Neural progenitor cell (in vitro differentiated cells): ENCODE measurements around the gene DNAJC3. TPM values are rescaled to one million over a fixed set of nuclear protein-coding genes. Genes with fewer than 3 reads are reported as not detected.
A peak's percentile ranks its signal among the peaks of the same experiment; 100 is the strongest.

Source experiments
- DNase-seq: peaks from one replicate; pipeline ENCODE4 v3.0.0-alpha.2; 2016; ENCODE audit warnings: low spot score
- H2AFZ ChIP-seq: fragments of 200-600 bp; sonication (generic); replicated peaks from 2 replicates; pipeline ENCODE4 v1.6.1; 2016; ENCODE audit warnings: antibody characterized with exemption
- H3F3A ChIP-seq: fragments of 200-600 bp; sonication (generic); 2 replicates; pipeline ENCODE4 v1.6.1; 2016; ENCODE audit warnings: antibody characterized with exemption, low read depth
- H3K27ac ChIP-seq: fragments of 200-600 bp; sonication (generic); 2 replicates; pipeline ENCODE4 v1.5.1; 2016; ENCODE audit warnings: mild to moderate bottlenecking
- H3K27me3 ChIP-seq: fragments of 200-600 bp; sonication (generic); 2 replicates; pipeline ENCODE4 v1.6.1; 2016; ENCODE audit warnings: mild to moderate bottlenecking, moderate library complexity
- H3K36me3 ChIP-seq: fragments of 200-600 bp; sonication (generic); 2 replicates; pipeline ENCODE4 v1.5.1; 2016
- H3K4me1 ChIP-seq: fragments of 200-600 bp; sonication (generic); 2 replicates; pipeline ENCODE4 v1.6.1; 2016; ENCODE audit warnings: mixed run types
- H3K4me2 ChIP-seq: fragments of 200-600 bp; sonication (generic); 2 replicates; pipeline ENCODE4 v1.6.1; 2016
- H3K4me3 ChIP-seq: fragments of 200-600 bp; sonication (generic); 2 replicates; pipeline ENCODE4 v1.5.1; 2016
- H3K79me2 ChIP-seq: fragments of 200-600 bp; sonication (generic); 2 replicates; pipeline ENCODE4 v1.6.1; 2016; ENCODE audit warnings: low read depth
- H3K9ac ChIP-seq: fragments of 200-600 bp; sonication (generic); 2 replicates; pipeline ENCODE4 v1.6.1; 2016
- H3K9me3 ChIP-seq: fragments of 200-600 bp; sonication (generic); 2 replicates; pipeline ENCODE4 v1.5.1; 2016; ENCODE audit warnings: low read depth
- H4K20me1 ChIP-seq: fragments of 200-600 bp; sonication (generic); 2 replicates; pipeline ENCODE4 v1.6.1; 2016; ENCODE audit warnings: low read depth
- H3K27ac Mint-ChIP-seq: 3 replicates; pipeline ENCODE4 v1.8.0; 2021; ENCODE audit warnings: mixed read lengths
- H3K27me3 Mint-ChIP-seq: 2 replicates; pipeline ENCODE4 v1.8.0; 2022; ENCODE audit warnings: low read depth, mild to moderate bottlenecking, inconsistent platforms, moderate library complexity, mixed read lengths; ENCODE audit not compliant: insufficient read depth
- H3K36me3 Mint-ChIP-seq: 3 replicates; pipeline ENCODE4 v1.8.0; 2021; ENCODE audit warnings: mixed read lengths
- H3K4me1 Mint-ChIP-seq: 3 replicates; pipeline ENCODE4 v1.8.0; 2021; ENCODE audit warnings: mixed read lengths
- H3K4me3 Mint-ChIP-seq: 3 replicates; pipeline ENCODE4 v1.8.0; 2021; ENCODE audit warnings: mild to moderate bottlenecking, moderate library complexity, mixed read lengths
- H3K9me3 Mint-ChIP-seq: 3 replicates; pipeline ENCODE4 v1.8.0; 2020; ENCODE audit warnings: mixed read lengths
- CTCF ChIP-seq: fragments of 200-600 bp; sonication (generic); IDR thresholded peaks from 2 replicates; pipeline ENCODE4 v1.5.1; 2017; ENCODE audit warnings: antibody characterized with exemption, mild to moderate bottlenecking
- EZH2 ChIP-seq: fragments of 200-600 bp; sonication (generic); IDR thresholded peaks from 2 replicates; pipeline ENCODE4 v1.6.1; 2017; ENCODE audit warnings: antibody characterized with exemption, mild to moderate bottlenecking, moderate library complexity
- EZH2phosphoT487 ChIP-seq: fragments of 200-600 bp; sonication (generic); IDR thresholded peaks from 2 replicates; pipeline ENCODE4 v1.6.1; 2017; ENCODE audit warnings: antibody characterized with exemption
- total RNA-seq: library from RNA; depleted of rRNA; stranded (reverse); fragments of >200 nt; gene quantifications from 2 replicates; pipeline ENCODE4 v1.2.3, GENCODE V29; 2015; ENCODE audit warnings: low replicate concordance

Gene DNAJC3
- total RNA-seq, 1 donor from 2014 or later: 17.3 TPM

- Histone ChIP-seq H2AFZ (no peak overlapping the region), H3K9me3 (no peaks in the 10 kb centered on the region), H3K4me3 (no peak overlapping the region), H3K79me2 (peaks cover 5% of the 10 kb centered on the region), H3F3A (peaks cover 7% of the 10 kb centered on the region), H3K36me3 (peaks cover 3% of the 10 kb centered on the region), H3K4me2 (no peak overlapping the region), H3K27ac (no peak overlapping the region), H3K9ac (no peak overlapping the region), H4K20me1 (no peaks in the 10 kb centered on the region), H3K4me1 (peaks cover 9% of the 10 kb centered on the region), H3K27me3 (no peaks in the 10 kb centered on the region)
- Mint-ChIP-seq H3K27ac (no peak overlapping the region), H3K4me3 (no peak overlapping the region), H3K27me3 (no peaks in the 10 kb centered on the region), H3K9me3 (peaks cover 7% of the 10 kb centered on the region), H3K36me3 (peaks cover 6% of the 10 kb centered on the region), H3K4me1 (no peaks in the 10 kb centered on the region)
- no peak for TF ChIP-seq EZH2phosphoT487
- no peak for TF ChIP-seq EZH2
- no peak for TF ChIP-seq CTCF
- no peak for DNase-seq
Measured at GRCh38 chr13:95740979-95741320, 64.0 kb downstream of the DNAJC3 start.

- no peak overlapping the region for H3K9ac ChIP-seq
- Mint-ChIP-seq H3K9me3 (peaks cover 7% of the 10 kb centered on the region), H3K27ac (no peak overlapping the region), H3K4me3 (no peak overlapping the region), H3K27me3 (no peaks in the 10 kb centered on the region), H3K36me3 (peaks cover 6% of the 10 kb centered on the region), H3K4me1 (no peaks in the 10 kb centered on the region)
- no peaks in the 10 kb centered on the region for H3K9me3 ChIP-seq
- H3K27me3 ChIP-seq: no peaks in the 10 kb centered on the region
- no peak overlapping the region for H2AFZ ChIP-seq
- no peak for DNase-seq
- H3K4me1 ChIP-seq: peaks cover 9% of the 10 kb centered on the region
- no peaks in the 10 kb centered on the region for H4K20me1 ChIP-seq
- TF ChIP-seq CTCF (no peak), EZH2phosphoT487 (no peak), EZH2 (no peak)
- H3K79me2 ChIP-seq: peaks cover 5% of the 10 kb centered on the region
- no peak overlapping the region for H3K27ac ChIP-seq
- H3K4me3 ChIP-seq: no peak overlapping the region
- H3K36me3 ChIP-seq: peaks cover 3% of the 10 kb centered on the region
- H3F3A ChIP-seq: peaks cover 7% of the 10 kb centered on the region
- H3K4me2 ChIP-seq: no peak overlapping the region
Measured at GRCh38 chr13:95741584-95742563, 64.9 kb downstream of the DNAJC3 start.

GRCh38 chr13:95743192-95743591, 66.3 kb downstream of the DNAJC3 start:
- no peak overlapping the region for H2AFZ ChIP-seq
- H3F3A ChIP-seq: peaks cover 7% of the 10 kb centered on the region
- no peaks in the 10 kb centered on the region for H3K9me3 ChIP-seq
- no peaks in the 10 kb centered on the region for H3K4me1 Mint-ChIP-seq
- H3K36me3 Mint-ChIP-seq: peaks cover 6% of the 10 kb centered on the region
- no peak overlapping the region for H3K4me3 ChIP-seq
- peaks cover 5% of the 10 kb centered on the region for H3K79me2 ChIP-seq
- H3K36me3 ChIP-seq: peaks cover 3% of the 10 kb centered on the region
- H3K27me3 Mint-ChIP-seq: no peaks in the 10 kb centered on the region
- no peak for DNase-seq
- H3K9me3 Mint-ChIP-seq: peaks cover 7% of the 10 kb centered on the region
- H3K27ac ChIP-seq: no peak overlapping the region
- no peak overlapping the region for H3K4me2 ChIP-seq
- H3K9ac ChIP-seq: no peak overlapping the region
- peaks cover 9% of the 10 kb centered on the region for H3K4me1 ChIP-seq
- no peaks in the 10 kb centered on the region for H3K27me3 ChIP-seq
- no peak overlapping the region for H3K4me3 Mint-ChIP-seq
- no peaks in the 10 kb centered on the region for H4K20me1 ChIP-seq
- no peak for TF ChIP-seq EZH2phosphoT487
- no peak for TF ChIP-seq EZH2
- H3K27ac Mint-ChIP-seq: no peak overlapping the region

- H2AFZ ChIP-seq: no peak overlapping the region
- no peak overlapping the region for H3K4me2 ChIP-seq
- Mint-ChIP-seq H3K27ac (no peak overlapping the region), H3K36me3 (peaks cover 6% of the 10 kb centered on the region), H3K4me3 (no peak overlapping the region), H3K4me1 (no peaks in the 10 kb centered on the region), H3K9me3 (peaks cover 7% of the 10 kb centered on the region), H3K27me3 (no peaks in the 10 kb centered on the region)
- H3K27me3 ChIP-seq: no peaks in the 10 kb centered on the region
- peaks cover 3% of the 10 kb centered on the region for H3K36me3 ChIP-seq
- H3K9ac ChIP-seq: no peak overlapping the region
- peaks cover 7% of the 10 kb centered on the region for H3F3A ChIP-seq
- H3K27ac ChIP-seq: peak overlapping the region; percentile 14
- DNase-seq: peak; percentile 24
- no peaks in the 10 kb centered on the region for H4K20me1 ChIP-seq
- H3K9me3 ChIP-seq: no peaks in the 10 kb centered on the region
- H3K4me3 ChIP-seq: no peak overlapping the region
- peaks cover 9% of the 10 kb centered on the region for H3K4me1 ChIP-seq
- TF ChIP-seq CTCF (no peak), EZH2 (no peak), EZH2phosphoT487 (no peak)
- peaks cover 5% of the 10 kb centered on the region for H3K79me2 ChIP-seq
Measured at GRCh38 chr13:95745289-95745688, 68.3 kb downstream of the DNAJC3 start.
